AG09309 (cell line): ENCODE measurements around the gene TTLL9.
A peak's percentile ranks its signal among the peaks of the same experiment; 100 is the strongest.

Experiments
- DNase-seq: peaks from one replicate; pipeline ENCODE4 v3.0.0-alpha.2; 2010; ENCODE audit warnings: low read depth
- H3K4me3 ChIP-seq: 2 replicates; pipeline ENCODE4 v1.5.1; 2011; ENCODE audit warnings: mild to moderate bottlenecking, low read depth, low read length, moderate library complexity; ENCODE audit not compliant: control insufficient read depth
- CTCF ChIP-seq: IDR thresholded peaks from 2 replicates; pipeline ENCODE4 v1.5.1; 2011; ENCODE audit warnings: mild to moderate bottlenecking, low read depth, low read length, inconsistent platforms; ENCODE audit not compliant: insufficient read depth, control insufficient read depth; ENCODE audit errors: missing control alignments

Gene TTLL9

GRCh38 chr20:31870726-31871617 lies 538 bp downstream of the TTLL9 start:
- TF ChIP-seq CTCF = no peak
- H3K4me3 ChIP-seq = peak overlapping the region; percentile 8
- no peak for DNase-seq

GRCh38 chr20:31871618-31871954 lies 1.2 kb downstream of the TTLL9 start:
- no peak overlapping the region for H3K4me3 ChIP-seq
- DNase-seq = no peak
- TF ChIP-seq CTCF = no peak

GRCh38 chr20:31872406-31872805 lies 2.0 kb downstream of the TTLL9 start:
- no peak for TF ChIP-seq CTCF
- DNase-seq = no peak
- no peak overlapping the region for H3K4me3 ChIP-seq

- no peak for TF ChIP-seq CTCF
- H3K4me3 ChIP-seq = no peak overlapping the region
- no peak for DNase-seq
These were observed 5.2 kb downstream of the TTLL9 start for GRCh38 chr20:31875671-31876070.

GRCh38 chr20:31877684-31878083 lies 7.2 kb downstream of the TTLL9 start:
- H3K4me3 ChIP-seq = no peak overlapping the region
- DNase-seq = no peak
- no peak for TF ChIP-seq CTCF

GRCh38 chr20:31879143-31879987 lies 8.9 kb downstream of the TTLL9 start:
- DNase-seq = peak; percentile 77
- TF ChIP-seq CTCF = peak; percentile 10
- peak overlapping the region; percentile 67 for H3K4me3 ChIP-seq
